ENCODE measurements around the gene SETD7.
A peak's percentile ranks its signal among the peaks of the same experiment; 100 is the strongest.
"Not testable (repeated sequence)": the region's sequence is repeated elsewhere in the genome, so short reads cannot be mapped to it uniquely, and the experiment has no call there.

Gene SETD7

GRCh38 chr4:139461022-139461628 is 94.9 kb downstream of the SETD7 start:
- no peak for DNase-seq (ENCODE audit: low read depth)

DNA sequence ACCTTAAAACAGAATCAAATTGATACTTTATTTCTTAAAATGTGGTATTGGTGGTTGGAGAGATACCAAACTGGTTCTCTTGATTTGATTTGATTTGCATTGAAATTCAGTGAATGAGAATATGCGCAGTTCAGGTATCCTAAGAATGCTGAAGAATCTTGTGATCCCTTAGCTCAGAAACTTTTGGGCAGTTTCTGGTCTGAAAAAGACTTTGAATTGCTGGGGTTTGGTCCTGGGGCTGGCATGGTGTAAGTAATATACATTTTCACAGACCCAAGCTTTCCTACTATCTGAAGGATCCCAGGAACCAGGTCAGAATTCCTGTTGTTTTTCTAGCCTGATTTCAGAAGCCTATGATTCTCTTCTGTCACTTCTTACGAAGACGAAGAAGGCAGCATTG is 95.5 kb downstream of the SETD7 start:
- DNase-seq (ENCODE audit: low read depth): no peak

DNA sequence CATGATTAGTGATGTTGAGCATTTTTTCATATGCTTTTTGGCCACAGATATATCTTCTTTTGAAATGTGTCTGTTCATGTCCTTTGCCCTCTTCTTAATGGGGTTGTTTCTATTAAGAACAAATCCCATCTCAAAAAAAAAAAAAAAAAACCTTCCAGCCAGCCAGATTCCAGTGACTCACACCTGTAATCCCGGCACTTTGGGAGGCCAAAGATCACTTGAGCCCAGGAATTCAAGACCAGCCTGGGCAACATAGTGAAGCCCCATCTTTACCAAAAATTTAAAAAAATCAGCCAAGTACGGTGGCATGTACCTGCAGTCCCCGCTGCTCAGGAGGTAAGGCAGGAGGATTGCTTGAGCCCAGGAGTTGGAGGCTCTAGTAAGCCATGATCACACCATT is 97.0 kb downstream of the SETD7 start:
- DNase-seq (ENCODE audit: low read depth): no peak

DNA sequence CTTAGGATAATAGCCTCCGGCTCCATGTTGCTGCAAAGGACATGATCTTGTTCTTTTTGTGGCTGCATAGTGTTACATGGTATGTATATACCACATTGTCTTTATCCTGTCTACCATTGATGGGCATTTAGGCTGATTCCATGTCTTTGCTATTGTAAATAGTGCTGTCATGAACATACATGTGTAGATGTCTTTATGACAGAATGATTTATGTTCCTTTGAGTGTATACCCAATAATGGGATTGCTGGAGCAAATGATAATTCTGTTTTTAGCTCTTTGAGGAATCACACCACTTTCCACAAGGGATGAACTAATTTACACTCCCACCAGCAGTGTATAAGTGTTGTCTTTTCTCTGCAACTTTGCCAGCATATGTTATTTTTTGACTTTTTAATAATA is 97.5 kb downstream of the SETD7 start:
- no peak for DNase-seq (ENCODE audit: low read depth)

GRCh38 chr4:139457318-139457717 is 98.7 kb downstream of the SETD7 start:
- no peak for DNase-seq (ENCODE audit: low read depth)

- DNase-seq (ENCODE audit: low read depth): no peak
Measured at GRCh38 chr4:139455126-139455538, 100.9 kb downstream of the SETD7 start.

DNA sequence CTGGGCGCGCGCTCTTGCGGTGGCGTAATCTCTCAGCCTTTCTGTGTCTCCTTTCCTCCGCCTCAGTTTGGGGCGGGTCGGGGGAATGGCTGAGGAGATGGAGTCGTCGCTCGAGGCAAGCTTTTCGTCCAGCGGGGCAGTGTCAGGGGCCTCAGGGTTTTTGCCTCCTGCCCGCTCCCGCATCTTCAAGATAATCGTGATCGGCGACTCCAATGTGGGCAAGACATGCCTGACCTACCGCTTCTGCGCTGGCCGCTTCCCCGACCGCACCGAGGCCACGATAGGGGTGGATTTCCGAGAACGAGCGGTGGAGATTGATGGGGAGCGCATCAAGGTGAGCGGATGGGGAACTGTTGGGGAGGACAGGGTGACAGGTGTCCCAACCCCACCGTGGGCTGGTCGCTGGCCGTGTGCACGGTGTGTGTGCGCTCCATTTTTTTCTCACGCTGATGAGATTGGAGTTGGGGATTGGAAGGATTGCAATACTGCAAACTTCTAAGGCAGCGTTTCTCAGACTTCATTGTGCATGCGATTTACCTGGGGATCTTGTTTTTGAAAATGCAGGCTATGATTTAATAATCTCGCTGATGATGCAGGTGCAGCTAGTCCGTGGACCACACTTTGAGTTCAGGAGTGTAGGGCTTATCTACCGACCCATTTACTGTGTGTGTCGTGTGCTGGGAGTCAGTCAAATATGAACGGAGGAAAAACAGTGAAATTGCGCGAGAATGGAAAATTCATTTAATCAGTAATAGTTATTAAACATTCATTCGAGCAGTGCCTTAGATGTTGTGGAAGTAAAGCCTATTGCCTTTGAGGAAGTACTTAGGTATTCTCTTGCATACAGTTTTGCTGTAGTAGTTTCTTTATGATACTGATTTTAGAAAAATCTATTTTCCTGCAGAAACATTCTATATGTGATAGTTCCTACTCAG is 101.6 kb downstream of the SETD7 start, which contains the start of gene RAB33B:
RAB33B (plus strand) TSS at position 11 of the 935 bp plus-strand sequence; CDS start at position 86, 75 bp downstream.
- DNase-seq (ENCODE audit: low read depth): peak; percentile 80

DNA sequence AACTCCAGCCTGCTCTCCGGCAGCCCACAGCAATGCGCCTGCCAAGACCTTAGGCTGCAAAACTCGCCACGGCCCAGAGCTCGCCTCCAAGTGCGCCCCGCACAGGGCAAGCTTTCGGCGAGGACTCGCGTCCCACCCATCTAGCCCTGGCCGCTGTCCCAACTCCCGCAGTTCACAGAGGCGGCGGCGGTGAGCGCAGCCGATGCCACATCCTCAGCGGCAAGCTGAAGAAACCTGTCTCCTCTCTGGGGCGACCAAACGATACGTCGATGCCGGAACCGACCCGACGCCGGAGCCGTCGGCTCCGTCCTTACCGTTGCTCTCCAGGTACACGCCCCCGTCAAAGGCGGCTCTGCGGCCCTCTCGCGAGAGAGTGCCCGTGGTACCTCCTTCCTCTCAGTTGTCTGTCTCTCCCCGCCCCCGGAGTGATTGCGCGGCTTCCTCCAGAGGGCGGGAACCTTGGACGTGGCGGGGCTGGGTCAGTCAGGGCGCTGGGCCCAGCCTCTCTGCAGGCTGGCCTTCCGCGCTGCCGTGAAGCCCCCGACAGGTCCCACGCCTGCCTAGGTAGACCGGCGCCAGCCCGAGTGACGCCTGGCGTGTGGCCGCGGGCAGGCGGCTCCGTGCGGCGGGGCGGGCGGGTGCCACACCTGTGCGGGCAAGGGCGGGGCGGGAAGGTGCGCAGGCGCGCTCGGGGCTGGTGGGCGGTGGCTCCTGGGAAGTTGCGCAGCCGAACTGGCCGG is 102.5 kb downstream of the SETD7 start:
- DNase-seq (ENCODE audit: low read depth): peak; percentile 95

- no peak for DNase-seq (ENCODE audit: low read depth)
Measured at GRCh38 chr4:139453041-139453370, 103.0 kb downstream of the SETD7 start.

DNA sequence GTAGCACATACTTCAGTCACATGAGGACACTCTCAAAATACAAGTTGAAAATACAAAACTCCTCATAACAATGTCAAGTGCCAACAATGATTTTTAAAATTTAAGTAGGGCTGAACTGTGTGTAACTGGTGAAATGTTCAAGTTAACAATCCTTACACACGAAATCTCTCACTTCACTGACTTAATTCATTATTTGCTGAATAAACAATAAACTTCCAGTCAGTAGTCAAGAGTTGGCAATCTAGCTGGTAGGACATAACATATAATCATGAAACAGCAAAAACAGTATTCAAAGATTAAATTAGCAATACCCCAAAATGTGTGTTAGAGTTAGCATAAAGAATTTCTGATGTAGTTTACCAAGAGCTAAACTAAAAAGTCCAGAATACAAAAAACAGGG is 104.0 kb downstream of the SETD7 start:
- no peak for DNase-seq (ENCODE audit: low read depth)

DNA sequence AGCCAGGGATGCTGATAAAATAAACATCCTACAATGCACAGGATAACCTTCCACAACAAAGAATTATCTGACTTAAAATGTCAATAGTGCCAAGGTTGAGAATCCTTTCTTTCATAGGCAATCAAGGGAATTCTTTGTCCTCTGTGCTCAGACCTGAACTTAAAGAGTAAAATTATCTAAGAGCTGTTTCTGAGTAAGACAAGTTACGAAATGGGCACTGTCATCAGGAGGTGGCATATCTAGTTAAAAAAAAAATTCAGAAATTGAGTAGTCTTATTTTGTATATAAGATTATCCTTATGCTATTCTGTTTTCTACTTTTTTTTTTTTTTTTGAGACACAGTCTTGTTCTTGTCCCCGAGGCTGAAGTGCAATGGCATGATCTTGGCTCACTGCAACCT is 105.4 kb downstream of the SETD7 start:
- DNase-seq (ENCODE audit: low read depth): no peak

GRCh38 chr4:139447078-139447477 is 108.9 kb downstream of the SETD7 start:
- not testable (repeated sequence) for DNase-seq (ENCODE audit: low read depth)

Measured in fibroblast of the conjunctiva (primary cell).